ENCODE data around the gene GTF2H1.

GTF2H1 gene

GRCh38 chr11:18319914-18320313 is 2.5 kb upstream of the GTF2H1 start:
- no peaks in the 10 kb centered on the region for H3K4me1 ChIP-seq (ENCODE audit: control insufficient read depth, insufficient read depth, low read length)
- TF ChIP-seq ZNF423 (tag by site-specific recombination; IDR thresholded peaks at IDR 0.05) (no peak), PRDM10 (tag by site-specific recombination; IDR thresholded peaks at IDR 0.05) (peak; percentile 79), HOXD13 (CRISPR knock-in tag; IDR thresholded peaks at IDR 0.05; ENCODE audit: borderline replicate concordance) (no peak)

GRCh38 chr11:18320617-18321016 is 1.8 kb upstream of the GTF2H1 start:
- Histone ChIP-seq H3K36me3 (ENCODE audit: control insufficient read depth in 2 of 2, insufficient read depth in 1 of 2, low read length in 2 of 2) (peaks cover 0 to 26% of the 10 kb centered on the region in 2 experiments; a peak in 1 of 3 replicates), H3K4me3 (ENCODE audit: low read depth, low read length) (peak overlapping the region; percentile 100), H3K27ac (ENCODE audit: extremely low read depth, low read depth, low read length) (no peak overlapping the region), H3K4me1 (ENCODE audit: control insufficient read depth, insufficient read depth, low read length) (no peaks in the 10 kb centered on the region), H3K9me3 (ENCODE audit: control insufficient read depth, insufficient read depth, low read depth, low read length) (no peaks in the 10 kb centered on the region)
- TF ChIP-seq INSM2 (tag by site-specific recombination; IDR thresholded peaks at IDR 0.05) (no peak), ZNF23 (tag by site-specific recombination; IDR thresholded peaks at IDR 0.05; ENCODE audit: borderline replicate concordance) (no peak), ZNF549 (tag by site-specific recombination; IDR thresholded peaks at IDR 0.05) (no peak), ZNF223 (tag by site-specific recombination; IDR thresholded peaks at IDR 0.05) (no peak), SP7 (tag by site-specific recombination; IDR thresholded peaks at IDR 0.05) (no peak), ZNF133 (tag by site-specific recombination; IDR thresholded peaks at IDR 0.05) (no peak)
- CTCF ChIA-PET, result interaction anchor here (1.7 kb wide), 1 partner anchor 13 kb away, joined by 3 read pairs; no protein-coding TSS in a partner anchor
- POLR2A ChIA-PET, result interaction anchor here (1.9 to 3.8 kb wide), 2 partner anchors 7 to 75 kb away, joined by 8 to 30 read pairs; partner anchors contain the start of gene LDHA

More at GRCh38 chr11:18319914-18320313, 2.5 kb upstream of the GTF2H1 start:
- POLR2A ChIA-PET, result interaction anchor here (0.5 to 3.8 kb wide), 2 partner anchors 18 to 75 kb away, joined by 3 to 30 read pairs; partner anchors contain the start of gene LDHA
- CTCF ChIA-PET, result no interaction called here
- peaks cover 0 to 19% of the 10 kb centered on the region in 2 experiments; a peak in 1 of 3 replicates for H3K36me3 ChIP-seq (ENCODE audit: control insufficient read depth in 2 of 2, insufficient read depth in 1 of 2, low read length in 2 of 2)
- no peak overlapping the region for H3K27ac ChIP-seq (ENCODE audit: extremely low read depth, low read depth, low read length)
- H3K9me3 ChIP-seq (ENCODE audit: control insufficient read depth, insufficient read depth, low read depth, low read length), result no peaks in the 10 kb centered on the region
- H3K4me3 ChIP-seq (ENCODE audit: low read depth, low read length), result no peak overlapping the region

- H3K4me3 ChIP-seq (ENCODE audit: low read depth, low read length), result peak overlapping the region; percentile 100
- ChIA-PET CTCF (interaction anchor here (1.0 to 1.7 kb wide), 3 partner anchors 14 to 77 kb away, joined by 3 to 4 read pairs (median 3); no protein-coding TSS in a partner anchor), POLR2A (interaction anchor here (0.8 to 3.8 kb wide), 8 partner anchors 8 to 206 kb away, joined by 3 to 30 read pairs (median 4); partner anchors contain the start of gene LDHA)
- TF ChIP-seq ZNF24 (tag by site-specific recombination; IDR thresholded peaks at IDR 0.05), result peak; percentile 85
- no peak for TF ChIP-seq KLF10 (tag by site-specific recombination; IDR thresholded peaks at IDR 0.05)
- TF ChIP-seq ZNF488 (tag by site-specific recombination; IDR thresholded peaks at IDR 0.05), result no peak
- no peak for TF ChIP-seq GFI1B (tag by site-specific recombination; IDR thresholded peaks at IDR 0.05)
- TF ChIP-seq ZNF341 (tag by site-specific recombination; IDR thresholded peaks at IDR 0.05; ENCODE audit: low read depth), result no peak
- no peak for TF ChIP-seq SETDB1 (IDR thresholded peaks at IDR 0.05; ENCODE audit: insufficient read length, low read length)
- TF ChIP-seq ZNF701 (tag by site-specific recombination; IDR thresholded peaks at IDR 0.05), result no peak
- no peaks in the 10 kb centered on the region for H3K4me1 ChIP-seq (ENCODE audit: control insufficient read depth, insufficient read depth, low read length)
- H3K27ac ChIP-seq (ENCODE audit: extremely low read depth, low read depth, low read length), result peak overlapping the region; percentile 69; the same call in 1 of the 2 replicates
- peaks cover 0 to 28% of the 10 kb centered on the region in 2 experiments; a peak in 1 of 3 replicates for H3K36me3 ChIP-seq (ENCODE audit: control insufficient read depth in 2 of 2, insufficient read depth in 1 of 2, low read length in 2 of 2)
- no peaks in the 10 kb centered on the region for H3K9me3 ChIP-seq (ENCODE audit: control insufficient read depth, insufficient read depth, low read depth, low read length)
Measured at GRCh38 chr11:18321578-18321968, 794 bp upstream of the GTF2H1 start.

Measured in HEK293 (cell line).